PC-9 (cell line): ENCODE measurements around the gene ELAVL1.

ENCODE experiments used
- EZH2 ChIP-seq: fragments of 200-600 bp; sonication (generic); IDR thresholded peaks from 2 replicates; pipeline ENCODE4 v1.8.0; 2017; ENCODE audit warnings: antibody characterized with exemption, low read depth
- TF ChIP-seq, protein P1 (sequence below): fragments of 200-600 bp; sonication (generic); conservative IDR thresholded peaks from 2 replicates; pipeline ENCODE4 v1.6.1; 2017; ENCODE audit warnings: mixed run types, antibody characterized with exemption, mild to moderate bottlenecking, moderate library complexity

- TF ChIP-seq, protein P1, sequence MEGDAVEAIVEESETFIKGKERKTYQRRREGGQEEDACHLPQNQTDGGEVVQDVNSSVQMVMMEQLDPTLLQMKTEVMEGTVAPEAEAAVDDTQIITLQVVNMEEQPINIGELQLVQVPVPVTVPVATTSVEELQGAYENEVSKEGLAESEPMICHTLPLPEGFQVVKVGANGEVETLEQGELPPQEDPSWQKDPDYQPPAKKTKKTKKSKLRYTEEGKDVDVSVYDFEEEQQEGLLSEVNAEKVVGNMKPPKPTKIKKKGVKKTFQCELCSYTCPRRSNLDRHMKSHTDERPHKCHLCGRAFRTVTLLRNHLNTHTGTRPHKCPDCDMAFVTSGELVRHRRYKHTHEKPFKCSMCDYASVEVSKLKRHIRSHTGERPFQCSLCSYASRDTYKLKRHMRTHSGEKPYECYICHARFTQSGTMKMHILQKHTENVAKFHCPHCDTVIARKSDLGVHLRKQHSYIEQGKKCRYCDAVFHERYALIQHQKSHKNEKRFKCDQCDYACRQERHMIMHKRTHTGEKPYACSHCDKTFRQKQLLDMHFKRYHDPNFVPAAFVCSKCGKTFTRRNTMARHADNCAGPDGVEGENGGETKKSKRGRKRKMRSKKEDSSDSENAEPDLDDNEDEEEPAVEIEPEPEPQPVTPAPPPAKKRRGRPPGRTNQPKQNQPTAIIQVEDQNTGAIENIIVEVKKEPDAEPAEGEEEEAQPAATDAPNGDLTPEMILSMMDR = peak; percentile 75
- TF ChIP-seq EZH2 = no peak
Observed at GRCh38 chr19:7928741-7929701, 76.4 kb downstream of the ELAVL1 start.
